WTC11 (cell line): ENCODE measurements around the gene TRIM7. TPM values are rescaled to one million over a fixed set of nuclear protein-coding genes. Genes with fewer than 3 reads are reported as not detected.

Experiments
- ATAC-seq: fragments of 200-7000 bp; cut with Tn5 transposase; 2 replicates; pipeline ENCODE4 v1.10.0; 2021; ENCODE audit warnings: mild to moderate bottlenecking, moderate library complexity
- CTCF ChIA-PET: fragments of 300-600 bp; sonication (Branson Sonifier 250); formaldehyde crosslinking; loops from one replicate; lab custom pipeline; 2021; ENCODE audit warnings: antibody characterized with exemption; lab: Charles Lee
- POLR2A ChIA-PET: fragments of 350-600 bp; sonication (Branson Sonifier 250); formaldehyde crosslinking; loops from one replicate; lab custom pipeline; 2021; ENCODE audit warnings: antibody characterized with exemption; lab: Charles Lee
- DNase-seq: peaks from one replicate; pipeline ENCODE4 v3.0.0; 2021; ENCODE audit warnings: low spot score
- H3K27ac Mint-ChIP-seq: 2 replicates; pipeline ENCODE4 v1.8.0; 2021; ENCODE audit warnings: mixed read lengths
- H3K27me3 Mint-ChIP-seq: 2 replicates; pipeline ENCODE4 v1.8.0; 2021; ENCODE audit warnings: low read depth, mild to moderate bottlenecking, moderate library complexity, mixed read lengths
- H3K36me3 Mint-ChIP-seq: 2 replicates; pipeline ENCODE4 v1.8.0; 2021; ENCODE audit warnings: mixed read lengths
- H3K4me1 Mint-ChIP-seq: 2 replicates; pipeline ENCODE4 v1.8.0; 2022; ENCODE audit warnings: mixed read lengths
- H3K4me3 Mint-ChIP-seq: 2 replicates; pipeline ENCODE4 v1.8.0; 2021; ENCODE audit warnings: mild to moderate bottlenecking, moderate library complexity, mixed read lengths
- H3K9me3 Mint-ChIP-seq: 2 replicates; pipeline ENCODE4 v1.8.0; 2021; ENCODE audit warnings: mixed read lengths
- AFF4 ChIP-seq: sonication (generic); formaldehyde crosslinking; IDR thresholded peaks from 2 replicates; pipeline ENCODE4 v1.8.1; 2023; ENCODE audit warnings: mild to moderate bottlenecking, missing genetic modification reagents, borderline replicate concordance
- ATF1 ChIP-seq: sonication (generic); formaldehyde crosslinking; IDR thresholded peaks from 2 replicates; pipeline ENCODE4 v1.8.1; 2023; ENCODE audit warnings: mild to moderate bottlenecking, moderate library complexity, missing genetic modification reagents
- ATF6 ChIP-seq: sonication (generic); formaldehyde crosslinking; IDR thresholded peaks from 2 replicates; pipeline ENCODE4 v1.8.1; 2023; ENCODE audit warnings: mild to moderate bottlenecking, missing genetic modification reagents
- CREM ChIP-seq: sonication (generic); formaldehyde crosslinking; IDR thresholded peaks from 2 replicates; pipeline ENCODE4 v1.8.1; 2022; ENCODE audit warnings: mild to moderate bottlenecking, missing genetic modification reagents, moderate library complexity
- FOXP1 ChIP-seq: sonication (generic); formaldehyde crosslinking; IDR thresholded peaks from 2 replicates; pipeline ENCODE4 v1.8.0; 2022; ENCODE audit warnings: missing genetic modification reagents, mild to moderate bottlenecking, moderate library complexity, borderline replicate concordance
- GTF2I ChIP-seq: fragments of 250-450 bp; sonication (Bioruptor Pico); conservative IDR thresholded peaks from 2 replicates; pipeline ENCODE4 v1.4.0; 2021; ENCODE audit warnings: mild to moderate bottlenecking
- JUN ChIP-seq: sonication (generic); formaldehyde crosslinking; IDR thresholded peaks from 2 replicates; pipeline ENCODE4 v1.8.0; 2023; ENCODE audit warnings: mild to moderate bottlenecking, missing genetic modification reagents
- NR1H2 ChIP-seq: sonication (generic); formaldehyde crosslinking; IDR thresholded peaks from 2 replicates; pipeline ENCODE4 v1.9.0; 2021; ENCODE audit warnings: mild to moderate bottlenecking, moderate library complexity, missing genetic modification reagents
- PREB ChIP-seq: sonication (generic); formaldehyde crosslinking; IDR thresholded peaks from 2 replicates; pipeline ENCODE4 v1.8.1; 2022; ENCODE audit warnings: mild to moderate bottlenecking, missing genetic modification reagents, moderate library complexity, borderline replicate concordance
- RORB ChIP-seq: fragments of 250-450 bp; sonication (Bioruptor Pico); IDR thresholded peaks from 2 replicates; pipeline ENCODE4 v1.9.0; 2021; ENCODE audit warnings: mild to moderate bottlenecking
- SMAD4 ChIP-seq: sonication (generic); formaldehyde crosslinking; IDR thresholded peaks from 2 replicates; pipeline ENCODE4 v1.8.0; 2022; ENCODE audit warnings: mild to moderate bottlenecking, missing genetic modification reagents
- STAT6 ChIP-seq: sonication (generic); formaldehyde crosslinking; conservative IDR thresholded peaks from 2 replicates; pipeline ENCODE4 v1.8.1; 2023; ENCODE audit warnings: mild to moderate bottlenecking, low read depth, missing genetic modification reagents, moderate library complexity
- TEAD4 ChIP-seq: sonication (generic); formaldehyde crosslinking; IDR thresholded peaks from 2 replicates; pipeline ENCODE4 v1.8.0; 2022; ENCODE audit warnings: mild to moderate bottlenecking, missing genetic modification reagents
- ZBTB21 ChIP-seq: sonication (generic); formaldehyde crosslinking; IDR thresholded peaks from 2 replicates; pipeline ENCODE4 v1.8.1; 2023; ENCODE audit warnings: mild to moderate bottlenecking, missing genetic modification reagents, borderline replicate concordance
- ZNF317 ChIP-seq: sonication (generic); formaldehyde crosslinking; IDR thresholded peaks from 2 replicates; pipeline ENCODE4 v1.8.1; 2023; ENCODE audit warnings: low read depth, mild to moderate bottlenecking, moderate library complexity, missing genetic modification reagents, borderline replicate concordance
- ZNF512 ChIP-seq: sonication (generic); formaldehyde crosslinking; IDR thresholded peaks from 2 replicates; pipeline ENCODE4 v1.8.1; 2022; ENCODE audit warnings: missing genetic modification reagents, borderline replicate concordance
- total RNA-seq: library from RNA; stranded (reverse); gene quantifications from 3 replicates; pipeline ENCODE4 v1.2.3, GENCODE V29; 2021

TRIM7 gene
- total RNA-seq, 1 experiment from 2014 or later = 1.4 TPM

- TF ChIP-seq TEAD4 (CRISPR knock-in tag) (no peak; the same call in 1 of the 2 replicates), ZNF512 (no peak)
These were observed 38.8 kb upstream of the TRIM7 start, which contains the start of gene RACK1 (continued) for GRCh38 chr5:181243564-181244343.

GRCh38 chr5:181243018-181243563 lies 38.1 kb upstream of the TRIM7 start:
- TF ChIP-seq FOXP1 (CRISPR knock-in tag) = 0 out of 2 replicates have a peak, but pooled peaks have one; percentile 79
- TF ChIP-seq ZBTB21 (CRISPR knock-in tag) = no peak
- peak; percentile 17; the same call in 1 of the 2 replicates for TF ChIP-seq JUN (CRISPR knock-in tag)
- Mint-ChIP-seq H3K27me3 (no peaks in the 10 kb centered on the region; the same call in 1 of the 2 replicates), H3K27ac (peak overlapping the region; percentile 100), H3K9me3 (no peaks in the 10 kb centered on the region), H3K36me3 (peaks cover 56% of the 10 kb centered on the region), H3K4me3 (peak overlapping the region; percentile 99), H3K4me1 (peaks cover 44% of the 10 kb centered on the region)
- CTCF ChIA-PET = no interaction called here
- no peak for DNase-seq
- ATAC-seq = no peak
- POLR2A ChIA-PET = interaction anchor here (0.7 to 1.5 kb wide), 3 partner anchors 20 to 29 kb away, joined by 3 to 4 read pairs (median 4); partner anchors contain the start of gene TRIM41

GRCh38 chr5:181242031-181242451 lies 37.0 kb upstream of the TRIM7 start:
- DNase-seq = no peak
- H3K27ac Mint-ChIP-seq = peak overlapping the region; percentile 100
- no peaks in the 10 kb centered on the region; the same call in 1 of the 2 replicates for H3K27me3 Mint-ChIP-seq
- peak overlapping the region; percentile 99 for H3K4me3 Mint-ChIP-seq
- peaks cover 43% of the 10 kb centered on the region for H3K4me1 Mint-ChIP-seq
- peaks cover 64% of the 10 kb centered on the region for H3K36me3 Mint-ChIP-seq
- CTCF ChIA-PET = no interaction called here
- no peaks in the 10 kb centered on the region for H3K9me3 Mint-ChIP-seq
- no peak for ATAC-seq
- POLR2A ChIA-PET = interaction anchor here (1.3 kb wide), 1 partner anchor 19 kb away, joined by 4 read pairs; the partner anchor contains the start of gene TRIM41
- TF ChIP-seq NR1H2 (CRISPR knock-in tag) = no peak
- TF ChIP-seq PREB (CRISPR knock-in tag) = no peak
- no peak for TF ChIP-seq CREM
- no peak for TF ChIP-seq RORB
- TF ChIP-seq AFF4 = no peak
- no peak for TF ChIP-seq ATF6 (CRISPR knock-in tag)
- no peak for TF ChIP-seq ATF1 (CRISPR knock-in tag)
- TF ChIP-seq GTF2I (CRISPR knock-in tag) = no peak
- no peak for TF ChIP-seq STAT6 (CRISPR knock-in tag)
- no peak for TF ChIP-seq SMAD4 (CRISPR knock-in tag)
- TF ChIP-seq ZNF317 = no peak
